DOHH2 (cell line): Measurements from ENCODE around the gene TCTN3.

Source experiments
- EZH2phosphoT487 ChIP-seq: fragments of 200-600 bp; sonication (generic); IDR thresholded peaks from 2 replicates; pipeline ENCODE4 v1.6.1; 2017; ENCODE audit warnings: borderline replicate concordance, mild to moderate bottlenecking, antibody characterized with exemption, low read length, moderate library complexity, mixed read lengths
- TF ChIP-seq, protein P1 (sequence below): fragments of 200-600 bp; sonication (generic); IDR thresholded peaks from one replicate; pipeline ENCODE4 v1.5.1; 2014; ENCODE audit warnings: antibody characterized with exemption, mild to moderate bottlenecking, low read depth, low read length; ENCODE audit not compliant: poor library complexity, severe bottlenecking

DNA sequence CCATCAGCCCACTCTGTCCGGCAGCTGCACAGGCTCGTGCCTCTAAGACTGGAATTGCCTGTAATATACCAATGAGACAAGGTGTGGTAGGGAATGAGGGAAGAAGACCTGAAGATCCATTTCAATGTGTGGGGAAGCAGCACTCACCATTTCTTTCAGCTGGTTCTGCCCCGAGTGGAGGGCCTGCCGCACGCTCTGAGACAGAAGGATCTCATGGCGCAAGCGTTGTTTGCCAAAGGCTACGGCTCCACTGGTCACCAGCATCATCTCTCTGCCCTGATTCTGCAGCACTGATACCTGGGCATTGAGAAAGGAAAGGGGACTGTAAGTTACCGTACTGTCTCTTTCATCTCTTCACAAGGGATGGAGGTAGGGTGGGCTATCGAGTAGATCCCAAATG lies 56.6 kb downstream of the TCTN3 start:
- TF ChIP-seq, protein P1, sequence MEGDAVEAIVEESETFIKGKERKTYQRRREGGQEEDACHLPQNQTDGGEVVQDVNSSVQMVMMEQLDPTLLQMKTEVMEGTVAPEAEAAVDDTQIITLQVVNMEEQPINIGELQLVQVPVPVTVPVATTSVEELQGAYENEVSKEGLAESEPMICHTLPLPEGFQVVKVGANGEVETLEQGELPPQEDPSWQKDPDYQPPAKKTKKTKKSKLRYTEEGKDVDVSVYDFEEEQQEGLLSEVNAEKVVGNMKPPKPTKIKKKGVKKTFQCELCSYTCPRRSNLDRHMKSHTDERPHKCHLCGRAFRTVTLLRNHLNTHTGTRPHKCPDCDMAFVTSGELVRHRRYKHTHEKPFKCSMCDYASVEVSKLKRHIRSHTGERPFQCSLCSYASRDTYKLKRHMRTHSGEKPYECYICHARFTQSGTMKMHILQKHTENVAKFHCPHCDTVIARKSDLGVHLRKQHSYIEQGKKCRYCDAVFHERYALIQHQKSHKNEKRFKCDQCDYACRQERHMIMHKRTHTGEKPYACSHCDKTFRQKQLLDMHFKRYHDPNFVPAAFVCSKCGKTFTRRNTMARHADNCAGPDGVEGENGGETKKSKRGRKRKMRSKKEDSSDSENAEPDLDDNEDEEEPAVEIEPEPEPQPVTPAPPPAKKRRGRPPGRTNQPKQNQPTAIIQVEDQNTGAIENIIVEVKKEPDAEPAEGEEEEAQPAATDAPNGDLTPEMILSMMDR = no peak
- no peak for TF ChIP-seq EZH2phosphoT487
